Fibroblast of villous mesenchyme (primary cell): ENCODE measurements around the gene PLXNA4. TPM values are rescaled to one million over a fixed set of nuclear protein-coding genes. Genes with fewer than 3 reads are reported as not detected.

Source experiments
- DNase-seq: peaks from one replicate; pipeline ENCODE4 v3.0.0-alpha.2; 2010; ENCODE audit warnings: low read depth
- H3K4me3 ChIP-seq: 2 replicates; pipeline ENCODE4 v1.5.1; 2011; ENCODE audit warnings: low read depth, mild to moderate bottlenecking, low read length
- CTCF ChIP-seq: IDR thresholded peaks from 2 replicates; pipeline ENCODE4 v1.5.1; 2012; ENCODE audit warnings: low read depth, mild to moderate bottlenecking, low read length; ENCODE audit not compliant: insufficient read depth
- total RNA-seq: library from RNA; depleted of rRNA; stranded (reverse); fragments of >200 nt; gene quantifications from 2 replicates; pipeline ENCODE4 v1.2.3, GENCODE V29; 2012

The PLXNA4 gene
- total RNA-seq, 1 donor: not detected

- no peak for TF ChIP-seq CTCF
- H3K4me3 ChIP-seq: no peak overlapping the region
- DNase-seq: no peak
Measured at GRCh38 chr7:132110692-132111091, 465.6 kb downstream of the PLXNA4 start.

GRCh38 chr7:132109769-132110168, 466.5 kb downstream of the PLXNA4 start:
- no peak for DNase-seq
- no peak overlapping the region for H3K4me3 ChIP-seq
- no peak for TF ChIP-seq CTCF

- no peak for DNase-seq
- no peak for TF ChIP-seq CTCF
- no peak overlapping the region for H3K4me3 ChIP-seq
Measured at GRCh38 chr7:132108563-132108962, 467.7 kb downstream of the PLXNA4 start.

GRCh38 chr7:132106491-132106890, 469.8 kb downstream of the PLXNA4 start:
- no peak for DNase-seq
- no peak overlapping the region for H3K4me3 ChIP-seq
- no peak for TF ChIP-seq CTCF

- DNase-seq: no peak
- no peak for TF ChIP-seq CTCF
- H3K4me3 ChIP-seq: no peak overlapping the region
Measured at GRCh38 chr7:132105096-132105495, 471.2 kb downstream of the PLXNA4 start.

- no peak overlapping the region for H3K4me3 ChIP-seq
- no peak for DNase-seq
Measured at GRCh38 chr7:132103718-132104117, 472.6 kb downstream of the PLXNA4 start.

More at GRCh38 chr7:132103718-132104117, 472.6 kb downstream of the PLXNA4 start:
- no peak for TF ChIP-seq CTCF
